WTC11 (cell line): Measurements from ENCODE around the gene RNF145. TPM values are rescaled to one million over a fixed set of nuclear protein-coding genes. Genes with fewer than 3 reads are reported as not detected.

ENCODE experiments used
- total RNA-seq: library from RNA; stranded (reverse); gene quantifications from 3 replicates; pipeline ENCODE4 v1.2.3, GENCODE V29; 2021

The RNF145 gene
- total RNA-seq, 1 experiment from 2014 or later, result 76.8 TPM

Other genes starting within 250 kb of the RNF145 start
- gene EBF1, start 109.6 kb downstream of the RNF145 start, total RNA-seq, result 0.11 to 0.39 TPM (median 0.16 TPM) in 3 replicates
- gene UBLCP1, start 53.7 kb upstream of the RNF145 start, total RNA-seq, result 31.0 to 32.2 TPM (median 31.0 TPM) in 3 replicates
- not detected in 3 replicates for gene IL12B, start 120.9 kb upstream of the RNF145 start, total RNA-seq